ENCODE measurements around the gene LRRC3B. TPM values are rescaled to one million over a fixed set of nuclear protein-coding genes. Genes with fewer than 3 reads are reported as not detected.
A peak's percentile ranks its signal among the peaks of the same experiment; 100 is the strongest.

The LRRC3B gene
- total and polyA plus RNA-seq, 9 donors: 0.28 to 2.5 (median 0.92) TPM

DNA sequence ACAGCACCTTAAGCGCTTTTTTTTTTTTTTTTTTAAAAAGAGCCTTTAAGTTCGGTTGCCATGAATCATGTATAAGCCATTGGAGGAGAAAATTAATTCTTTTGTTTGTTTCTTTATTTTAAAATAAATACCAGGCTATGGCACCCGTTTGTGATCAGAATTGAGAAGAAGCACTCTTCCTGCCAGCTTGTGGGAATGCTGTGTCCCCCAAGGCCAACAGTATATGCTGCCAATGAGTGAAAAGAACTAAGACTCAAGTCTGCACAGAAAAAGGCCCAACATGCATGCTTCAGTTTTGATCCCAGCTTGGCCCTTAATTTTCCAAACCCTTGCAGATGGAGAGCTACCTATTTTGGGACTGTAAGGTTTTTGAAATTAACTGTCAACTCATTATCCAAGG lies 90.5 kb downstream of the LRRC3B start:
- no peak for DNase-seq
- H3K27me3 ChIP-seq: no peaks in the 10 kb centered on the region
- WGBS, 3 donors: 77 to 83% (median 80%) methylated on average over 3 of the region's 3 CpGs
- H3K36me3 ChIP-seq: no peaks in the 10 kb centered on the region
- TF ChIP-seq, protein P1, sequence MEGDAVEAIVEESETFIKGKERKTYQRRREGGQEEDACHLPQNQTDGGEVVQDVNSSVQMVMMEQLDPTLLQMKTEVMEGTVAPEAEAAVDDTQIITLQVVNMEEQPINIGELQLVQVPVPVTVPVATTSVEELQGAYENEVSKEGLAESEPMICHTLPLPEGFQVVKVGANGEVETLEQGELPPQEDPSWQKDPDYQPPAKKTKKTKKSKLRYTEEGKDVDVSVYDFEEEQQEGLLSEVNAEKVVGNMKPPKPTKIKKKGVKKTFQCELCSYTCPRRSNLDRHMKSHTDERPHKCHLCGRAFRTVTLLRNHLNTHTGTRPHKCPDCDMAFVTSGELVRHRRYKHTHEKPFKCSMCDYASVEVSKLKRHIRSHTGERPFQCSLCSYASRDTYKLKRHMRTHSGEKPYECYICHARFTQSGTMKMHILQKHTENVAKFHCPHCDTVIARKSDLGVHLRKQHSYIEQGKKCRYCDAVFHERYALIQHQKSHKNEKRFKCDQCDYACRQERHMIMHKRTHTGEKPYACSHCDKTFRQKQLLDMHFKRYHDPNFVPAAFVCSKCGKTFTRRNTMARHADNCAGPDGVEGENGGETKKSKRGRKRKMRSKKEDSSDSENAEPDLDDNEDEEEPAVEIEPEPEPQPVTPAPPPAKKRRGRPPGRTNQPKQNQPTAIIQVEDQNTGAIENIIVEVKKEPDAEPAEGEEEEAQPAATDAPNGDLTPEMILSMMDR (IDR thresholded peaks at IDR 0.05): no peak
- TF ChIP-seq POLR2A (IDR thresholded peaks at IDR 0.05): no peak
- TF ChIP-seq EP300 (IDR thresholded peaks at IDR 0.05): no peak
- no peak overlapping the region for H3K4me3 ChIP-seq
- intact Hi-C loops (cut with DNase I): no loop called here
- H3K9me3 ChIP-seq: no peaks in the 10 kb centered on the region
- H3K27ac ChIP-seq: no peak overlapping the region
- H3K4me1 ChIP-seq (ENCODE audit: insufficient read depth): no peaks in the 10 kb centered on the region

GRCh38 chr3:26714485-26714884 lies 91.9 kb downstream of the LRRC3B start:
- TF ChIP-seq POLR2A (IDR thresholded peaks at IDR 0.05): no peak
- no peaks in the 10 kb centered on the region for H3K27me3 ChIP-seq
- 86 to 99% (median 93%) methylated on average over 3 of the region's 3 CpGs for WGBS, 3 donors
- intact Hi-C loops (cut with DNase I): no loop called here
- no peak overlapping the region for H3K4me3 ChIP-seq
- no peaks in the 10 kb centered on the region for H3K9me3 ChIP-seq
- no peaks in the 10 kb centered on the region for H3K36me3 ChIP-seq
- H3K27ac ChIP-seq: no peak overlapping the region
- DNase-seq: no peak
- no peaks in the 10 kb centered on the region for H3K4me1 ChIP-seq (ENCODE audit: insufficient read depth)

DNA sequence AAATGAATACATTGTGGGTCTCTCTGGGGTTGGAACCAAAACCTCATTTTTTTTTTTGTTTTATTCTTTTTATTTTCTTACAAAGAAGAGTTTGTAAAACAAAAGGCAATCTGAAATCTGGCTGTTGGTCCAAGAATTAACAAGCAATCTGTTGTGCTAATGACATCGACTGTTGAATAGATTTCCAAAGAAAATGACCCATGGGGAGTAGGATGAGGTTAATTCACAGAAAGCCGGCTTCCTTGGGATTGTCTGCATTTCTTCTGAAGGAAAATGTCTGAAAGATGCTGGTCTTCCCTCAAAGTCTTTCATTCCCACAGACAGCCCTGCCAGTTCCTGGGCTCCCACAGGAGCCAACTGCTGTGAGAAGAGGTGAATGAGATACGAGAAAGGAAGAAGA lies 92.9 kb downstream of the LRRC3B start:
- Histone ChIP-seq H3K27ac (no peak overlapping the region), H3K4me1 (ENCODE audit: insufficient read depth) (no peaks in the 10 kb centered on the region), H3K9me3 (no peaks in the 10 kb centered on the region), H3K27me3 (no peaks in the 10 kb centered on the region), H3K36me3 (no peaks in the 10 kb centered on the region), H3K4me3 (no peak overlapping the region)
- intact Hi-C loops (cut with DNase I): no loop called here
- WGBS, 3 donors: 88 to 94% (median 89%) methylated on average over 3 of the region's 3 CpGs
- no peak for DNase-seq
- TF ChIP-seq, protein P1 (IDR thresholded peaks at IDR 0.05): no peak
- TF ChIP-seq EP300 (IDR thresholded peaks at IDR 0.05): no peak
- TF ChIP-seq POLR2A (IDR thresholded peaks at IDR 0.05): no peak

- TF ChIP-seq POLR2A (IDR thresholded peaks at IDR 0.05) (no peak), EP300 (IDR thresholded peaks at IDR 0.05) (no peak)
- TF ChIP-seq, protein P1 (IDR thresholded peaks at IDR 0.05): no peak
- no peak for DNase-seq
- H3K36me3 ChIP-seq: no peaks in the 10 kb centered on the region
- H3K4me3 ChIP-seq: no peak overlapping the region
- intact Hi-C loops (cut with DNase I): no loop called here
- no peak overlapping the region for H3K27ac ChIP-seq
- H3K4me1 ChIP-seq (ENCODE audit: insufficient read depth): no peaks in the 10 kb centered on the region
- no peaks in the 10 kb centered on the region for H3K27me3 ChIP-seq
- 5 to 23% (median 18%) methylated on average over 1 of the region's 1 CpG for WGBS, 3 donors
- H3K9me3 ChIP-seq: no peaks in the 10 kb centered on the region
Observed at GRCh38 chr3:26718315-26718714, 95.7 kb downstream of the LRRC3B start.

DNA sequence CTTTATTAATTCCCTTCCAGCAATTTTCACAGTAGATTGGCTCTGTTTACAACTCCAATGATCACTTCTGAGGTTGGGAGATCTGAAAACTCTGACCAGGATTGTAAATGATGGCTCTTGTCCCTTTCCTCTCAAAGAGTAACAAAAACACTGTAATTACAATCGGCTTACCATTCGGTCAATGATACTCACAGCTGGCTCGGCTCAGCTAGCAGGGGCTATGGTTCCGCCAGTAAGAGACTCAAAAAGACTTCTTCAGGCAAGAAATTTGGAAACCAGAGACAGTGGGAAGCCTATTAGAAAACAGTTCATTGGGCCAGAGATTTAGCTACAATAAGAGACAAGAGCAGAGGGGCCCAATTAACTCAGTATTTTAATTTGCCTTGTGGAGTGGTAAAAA lies 96.6 kb downstream of the LRRC3B start:
- TF ChIP-seq EP300 (IDR thresholded peaks at IDR 0.05) (no peak), POLR2A (IDR thresholded peaks at IDR 0.05) (no peak)
- TF ChIP-seq, protein P1 (IDR thresholded peaks at IDR 0.05): no peak
- peak in 1 of 5 donors; percentile 7 for DNase-seq
- no peaks in the 10 kb centered on the region for H3K9me3 ChIP-seq
- H3K36me3 ChIP-seq: no peaks in the 10 kb centered on the region
- H3K27ac ChIP-seq: no peak overlapping the region
- no peaks in the 10 kb centered on the region for H3K4me1 ChIP-seq (ENCODE audit: insufficient read depth)
- no peaks in the 10 kb centered on the region for H3K27me3 ChIP-seq
- H3K4me3 ChIP-seq: no peak overlapping the region
- intact Hi-C loops (cut with DNase I): no loop called here
- 5 to 15% (median 13%) methylated on average over 4 of the region's 4 CpGs for WGBS, 3 donors

All from ovary (tissue), 9 donors.